ENCODE measurements around the gene KRT32.

Gene KRT32

DNA sequence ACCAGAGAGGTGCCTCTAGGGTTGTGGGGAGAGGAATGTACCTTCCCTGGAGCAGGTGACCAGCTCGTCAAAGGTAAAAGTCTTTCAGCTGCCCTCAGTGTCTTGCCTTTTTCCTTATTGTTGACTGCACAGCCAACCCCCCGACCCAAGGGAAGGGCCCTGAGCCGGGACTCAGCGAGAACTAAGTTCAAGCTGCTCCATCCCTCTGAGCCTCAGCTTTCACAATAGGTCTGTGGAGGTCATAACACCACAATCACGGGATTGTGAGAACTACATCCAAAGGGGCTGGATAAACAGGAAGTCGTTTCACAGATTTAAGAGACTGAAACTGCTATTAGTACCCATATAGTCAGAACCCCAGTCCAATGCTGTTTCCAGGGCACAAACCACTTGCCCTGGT lies 25.2 kb upstream of the KRT32 start:
- no peak for DNase-seq

DNA sequence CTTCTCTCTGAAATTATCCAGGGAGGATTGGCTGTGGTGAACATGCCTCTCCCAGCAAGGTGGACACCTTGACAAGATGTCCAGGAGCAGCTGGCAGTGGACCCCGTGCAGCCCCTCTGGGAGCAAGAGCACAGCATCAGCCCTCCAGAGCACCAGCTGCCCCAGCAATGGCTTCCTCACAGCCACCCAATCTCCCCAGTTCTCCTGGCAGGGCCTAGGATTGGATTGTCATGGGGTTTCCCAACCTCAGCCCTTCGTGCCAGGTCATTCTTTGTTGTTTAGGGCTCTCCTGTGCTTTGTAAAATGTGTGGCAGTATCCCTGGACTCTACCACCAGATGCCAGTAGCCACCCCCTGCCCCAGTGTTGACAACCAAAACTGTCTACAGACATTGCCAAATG lies 24.3 kb upstream of the KRT32 start:
- no peak for DNase-seq

DNA sequence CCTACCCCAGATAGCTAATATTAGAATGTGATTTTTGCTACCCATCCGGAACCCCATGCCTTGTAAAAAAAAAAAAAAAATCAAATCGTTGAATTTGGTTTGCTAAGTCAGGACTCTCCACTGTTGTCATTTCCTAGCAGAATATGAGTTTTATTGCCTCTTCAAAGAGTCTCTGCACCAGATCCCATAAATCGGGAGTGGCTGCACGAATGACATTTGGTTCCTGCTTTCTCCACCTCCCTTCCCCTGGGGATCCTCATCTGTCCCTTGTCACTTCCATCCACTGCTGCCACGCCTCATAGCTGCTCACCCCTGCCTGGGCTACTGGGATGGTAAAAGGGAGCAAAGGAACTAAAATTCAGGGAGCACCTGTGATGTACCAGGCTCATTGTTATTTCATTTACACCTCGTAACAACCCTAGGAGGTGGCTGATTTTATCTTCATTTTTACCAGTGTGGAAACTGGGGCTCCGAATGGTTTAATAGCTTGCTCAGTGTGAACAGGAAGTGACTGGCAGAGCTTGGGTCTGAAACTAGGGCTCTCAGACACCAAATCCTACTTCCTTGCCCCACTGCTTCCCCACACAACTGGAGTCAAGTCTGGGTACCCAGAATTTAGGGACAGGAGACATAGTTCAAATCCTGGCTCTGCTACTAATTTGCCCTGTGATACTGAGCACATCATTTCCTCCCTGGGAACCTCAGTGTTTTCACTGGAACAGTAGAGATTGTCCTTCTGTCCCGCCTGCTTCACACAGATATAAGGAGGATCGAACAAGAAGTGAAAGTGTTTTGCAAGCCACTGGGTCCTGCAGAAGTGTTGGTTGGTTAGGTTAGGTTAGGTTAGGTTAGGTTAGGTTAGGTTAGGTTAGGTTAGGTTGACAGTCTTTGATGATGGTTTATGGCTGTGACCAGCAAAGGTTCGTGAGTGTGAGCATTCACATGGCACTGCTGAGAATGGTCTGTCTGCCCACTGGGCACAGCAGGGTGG lies 23.1 kb upstream of the KRT32 start:
- DNase-seq = no peak

GRCh38 chr17:41489531-41489930 lies 22.3 kb upstream of the KRT32 start, which contains the start of gene KRT36:
Gene KRT36, minus strand, starts transcription at chr17:41489910. Its CDS starts 46 bp downstream, at chr17:41489864.
- DNase-seq = no peak

- peak; percentile 72 for DNase-seq
Observed at GRCh38 chr17:41486809-41487530, 19.8 kb upstream of the KRT32 start.

DNA sequence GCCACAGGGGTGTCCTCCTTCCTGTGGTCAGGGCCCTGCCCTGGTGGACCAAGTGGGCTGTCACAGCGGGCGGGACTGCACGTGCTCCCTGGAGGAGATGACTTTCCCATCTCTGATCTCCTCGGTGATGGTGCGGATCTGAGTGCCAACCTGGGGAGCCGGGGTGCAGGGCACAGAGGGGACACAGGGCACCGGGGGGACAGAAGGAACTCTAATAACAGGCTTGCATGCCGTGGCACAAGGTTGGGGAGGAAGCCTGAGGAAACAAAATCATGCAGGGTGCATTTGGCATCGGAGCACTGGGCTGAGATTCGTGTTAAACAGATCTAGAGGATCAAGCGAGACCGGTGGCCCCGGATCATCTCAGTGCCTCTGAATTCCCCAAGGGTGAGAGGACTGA lies 19.1 kb upstream of the KRT32 start:
- DNase-seq = no peak

- DNase-seq = no peak
Observed at GRCh38 chr17:41484920-41485904, 18.0 kb upstream of the KRT32 start.

- no peak for DNase-seq
Observed at GRCh38 chr17:41483991-41484826, 17.0 kb upstream of the KRT32 start.

DNA sequence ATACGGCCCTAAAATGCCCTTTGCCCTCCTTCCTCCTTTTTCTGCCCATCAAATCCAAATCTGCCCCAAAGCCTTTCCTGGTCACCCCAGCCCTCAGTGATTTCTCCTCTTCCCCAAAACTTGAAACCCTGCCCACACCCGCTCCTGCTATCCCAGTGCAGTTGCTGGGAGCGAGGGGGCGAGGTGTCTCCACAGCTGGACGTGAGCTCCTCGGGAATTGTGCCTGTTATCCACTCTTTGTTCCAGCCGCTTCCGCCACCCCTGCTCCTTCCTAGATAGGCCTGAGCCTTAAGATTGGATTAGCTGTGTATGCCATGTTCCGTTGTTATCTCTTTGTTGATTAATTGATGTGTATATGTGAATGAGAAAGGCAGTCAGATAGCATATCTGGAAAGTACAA lies 16.3 kb upstream of the KRT32 start:
- no peak for DNase-seq

- no peak for DNase-seq
Observed at GRCh38 chr17:41481036-41481435, 13.8 kb upstream of the KRT32 start, which contains the start of gene KRT35. Gene KRT35, minus strand, starts transcription at chr17:41481151. Its CDS starts 54 bp downstream, at chr17:41481097.

GRCh38 chr17:41480581-41480980 lies 13.4 kb upstream of the KRT32 start:
- no peak for DNase-seq

- DNase-seq = no peak
Observed at GRCh38 chr17:41480136-41480535, 12.9 kb upstream of the KRT32 start.

- DNase-seq = no peak
Observed at GRCh38 chr17:41478237-41478636, 11.1 kb upstream of the KRT32 start.

DNA sequence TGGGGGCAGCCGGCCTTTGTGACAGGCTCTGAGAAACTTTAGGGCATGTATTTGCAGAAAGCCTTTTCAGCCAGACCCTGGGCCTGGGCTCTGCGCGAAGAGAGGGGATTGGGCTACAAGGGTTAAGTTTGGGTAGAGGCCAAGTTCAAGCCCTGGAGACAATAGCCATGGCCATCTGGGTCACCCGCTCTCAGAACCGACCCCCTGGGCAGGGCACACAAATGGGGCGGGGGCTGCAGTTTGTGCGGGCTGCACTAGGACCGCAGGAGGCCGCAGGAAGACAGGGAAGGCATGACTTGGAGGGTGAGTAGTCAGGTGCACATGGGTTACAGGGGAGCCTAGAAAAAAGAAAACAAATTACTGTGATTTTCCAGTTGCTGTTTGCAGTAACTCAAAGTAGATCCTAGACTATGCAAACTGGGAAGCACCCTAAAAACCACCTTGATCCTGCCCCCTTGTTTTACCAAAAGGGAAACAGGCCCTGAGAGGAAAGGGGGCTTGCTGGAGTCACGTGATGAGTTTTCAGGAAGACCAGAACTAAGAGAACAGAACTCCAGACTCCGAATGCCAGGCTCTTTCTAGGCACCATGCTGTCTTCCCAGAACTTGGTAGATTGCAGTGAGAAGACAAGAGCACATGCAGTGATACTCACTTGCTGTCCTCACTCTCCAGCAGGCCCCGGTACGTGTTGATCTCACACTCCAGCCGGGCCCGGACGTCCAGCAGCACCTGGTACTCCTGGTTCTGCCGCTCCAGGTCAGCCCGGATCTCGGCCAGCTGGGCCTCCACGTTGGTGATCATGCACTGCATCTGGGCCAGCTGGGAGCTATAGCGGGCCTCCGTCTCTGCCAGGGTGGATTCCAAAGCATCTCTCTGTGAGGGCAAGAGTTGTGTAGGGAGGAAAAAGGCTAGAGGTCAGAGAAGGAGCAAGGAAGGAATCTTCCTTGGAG lies 10.0 kb upstream of the KRT32 start:
- DNase-seq = no peak

GRCh38 chr17:41475421-41475820 lies 8.2 kb upstream of the KRT32 start:
- DNase-seq = no peak

DNA sequence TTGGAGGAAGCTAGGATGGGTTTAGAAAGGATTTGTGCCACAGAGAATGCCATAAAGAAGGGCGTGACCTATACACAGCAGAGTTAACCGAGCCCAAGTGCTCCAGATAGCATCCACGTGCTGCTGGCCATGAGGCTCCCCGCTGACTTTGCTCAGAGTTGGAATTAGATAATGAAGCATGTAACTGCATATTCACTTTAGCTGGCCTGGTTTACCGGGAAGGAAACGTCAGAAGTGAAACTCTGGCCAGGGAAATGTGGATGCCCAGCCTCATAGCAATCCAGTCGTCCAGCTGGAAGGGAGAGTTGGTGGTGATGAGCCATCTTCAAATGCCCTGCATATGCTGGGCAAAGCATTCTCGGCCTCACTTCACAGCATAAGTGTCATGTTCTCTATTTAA lies 7.7 kb upstream of the KRT32 start:
- DNase-seq = no peak

DNA sequence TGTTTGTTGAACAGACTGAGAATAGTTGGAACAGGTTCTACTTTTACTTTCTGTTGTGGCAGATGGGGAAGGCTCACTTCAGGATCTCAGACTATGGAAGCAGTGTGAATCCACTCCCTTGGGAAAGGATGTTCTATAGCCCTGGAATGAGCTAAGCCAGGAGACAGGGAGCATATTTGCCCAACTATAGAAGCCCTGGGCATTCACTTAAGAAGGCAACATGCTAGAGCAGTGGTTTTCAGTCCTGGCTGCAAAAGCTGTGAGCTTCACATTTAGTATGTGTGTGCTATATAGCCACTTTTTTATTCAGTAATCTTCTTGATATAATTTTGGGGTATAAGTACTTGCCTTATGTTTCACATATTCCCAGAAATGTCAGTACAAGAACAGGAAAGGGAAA lies 1.2 kb upstream of the KRT32 start:
- DNase-seq = no peak

GRCh38 chr17:41467561-41467960 lies 375 bp upstream of the KRT32 start:
- DNase-seq = no peak

DNA sequence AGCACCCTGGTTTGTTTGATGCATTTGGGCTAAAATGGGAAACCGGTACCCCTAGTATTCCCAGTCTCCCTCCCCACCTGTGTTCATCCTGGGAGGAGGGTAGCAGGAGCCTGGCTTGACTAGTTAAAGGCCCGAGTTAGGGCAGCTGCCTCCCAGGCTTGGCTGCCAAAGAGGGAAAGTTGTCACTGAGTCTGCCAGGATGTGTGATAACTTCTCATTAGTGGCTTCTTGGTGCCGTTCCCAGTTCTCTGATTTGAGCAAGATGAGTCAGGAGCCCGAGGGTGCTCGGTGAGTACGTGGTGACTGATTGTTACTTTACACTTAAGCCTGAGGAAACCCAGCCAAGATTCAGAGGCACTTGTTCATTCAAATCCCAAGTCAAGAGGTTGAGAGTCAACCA lies 2.5 kb downstream of the KRT32 start:
- no peak for DNase-seq

DNA sequence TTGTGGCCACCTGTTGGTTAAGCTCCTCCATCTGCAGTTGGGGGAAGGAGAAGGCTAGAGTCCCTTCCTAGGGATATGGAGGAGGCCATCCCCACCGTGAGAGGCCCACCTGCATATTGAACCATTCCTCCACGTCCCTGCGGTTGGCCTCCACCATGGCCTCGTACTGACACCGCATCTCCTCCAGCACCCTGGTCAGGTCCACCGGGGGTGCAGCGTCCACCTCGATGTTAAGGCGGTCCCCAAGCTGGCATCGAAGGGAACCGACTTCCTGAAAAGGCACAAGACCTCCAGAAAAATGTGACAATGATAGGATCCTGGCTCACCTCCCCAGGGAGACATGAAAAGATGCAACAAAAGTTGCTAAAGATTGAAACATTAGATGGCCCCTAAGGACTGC lies 3.0 kb downstream of the KRT32 start:
- DNase-seq = no peak

DNA sequence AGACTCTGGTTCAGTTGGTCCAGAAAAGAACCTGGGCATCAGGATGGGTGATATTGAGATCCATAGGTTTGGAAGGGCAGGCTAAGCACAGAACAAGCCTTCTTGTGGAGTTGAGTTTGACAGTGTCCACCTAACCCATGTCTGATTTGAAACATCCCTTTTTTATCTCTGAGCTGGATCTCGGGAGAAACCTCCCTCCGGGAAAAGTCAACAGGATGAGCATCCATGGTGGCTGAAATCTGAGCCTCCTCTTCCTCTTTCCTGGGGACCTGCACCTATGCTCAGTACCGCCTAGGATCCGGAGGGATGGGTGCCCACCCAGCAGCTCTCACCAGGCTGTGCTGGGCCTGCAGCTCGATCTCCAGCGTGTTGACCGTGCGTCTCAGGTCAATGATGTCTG lies 3.4 kb downstream of the KRT32 start:
- no peak for DNase-seq

All from activated effector memory CD4-positive, alpha-beta T cell treated with anti-CD3 and anti-CD28 coated beads, Interleukin-2, amount 50 U/mL, for 16 hours (primary cell).